Spleen (tissue), 11 donors: Measurements from ENCODE around the gene EDN1. TPM values are rescaled to one million over a fixed set of nuclear protein-coding genes. Genes with fewer than 3 reads are reported as not detected.
"Not testable (repeated sequence)": the region's sequence is repeated elsewhere in the genome, so short reads cannot be mapped to it uniquely, and the experiment has no call there.

Experiments
- DNase-seq: peaks from one replicate; pipeline ENCODE4 v3.0.0-alpha.2; 2020
- H3K27ac ChIP-seq, 8 donors: fragments of 200-600 bp; sonication (generic) in 7 of 8; 1 replicate in 4 of 8; 2 replicates in 4 of 8; pipeline versions ENCODE4 v1.5.0 to v1.8.0; 2016 to 2021; ENCODE audit warnings: inconsistent platforms in 4 of 8, mild to moderate bottlenecking in 4 of 8, moderate library complexity in 1 of 8
- H3K27me3 ChIP-seq, 7 donors: fragments of 200-600 bp; sonication (generic) in 6 of 7; replicated peaks in 1 of 7; 1 replicate in 4 of 7; 2 replicates in 3 of 7; pipeline versions ENCODE4 v1.5.0 to v1.8.0; 2016 to 2021; ENCODE audit warnings: inconsistent platforms in 3 of 7, mild to moderate bottlenecking in 1 of 7
- H3K36me3 ChIP-seq, 6 donors: fragments of 200-600 bp; sonication (generic) in 5 of 6; 1 replicate in 4 of 6; 2 replicates in 2 of 6; pipeline versions ENCODE4 v1.5.0 to v1.8.0; 2016 to 2021; ENCODE audit warnings: inconsistent platforms in 2 of 6
- H3K4me1 ChIP-seq, 6 donors: fragments of 200-600 bp; sonication (generic) in 5 of 6; 1 replicate in 3 of 6; 2 replicates in 3 of 6; pipeline versions ENCODE4 v1.5.0 to v1.8.0; 2016 to 2021; ENCODE audit warnings: inconsistent platforms in 3 of 6
- H3K4me3 ChIP-seq, 8 donors: fragments of 200-600 bp; sonication (generic) in 7 of 8; 1 replicate in 4 of 8; 2 replicates in 4 of 8; pipeline versions ENCODE4 v1.5.0 to v1.8.0; 2016 to 2021; ENCODE audit warnings: inconsistent platforms in 4 of 8, mild to moderate bottlenecking in 4 of 8, moderate library complexity in 2 of 8
- H3K9me3 ChIP-seq, 8 donors: fragments of 200-600 bp; sonication (generic) in 7 of 8; 1 replicate in 4 of 8; 2 replicates in 4 of 8; pipeline versions ENCODE4 v1.5.0 to v1.8.0; 2016 to 2021; ENCODE audit warnings: inconsistent platforms in 4 of 8
- POLR2A ChIP-seq, 3 donors: fragments of 450-650 bp; IDR thresholded peaks; one replicate each; pipeline ENCODE4 v1.5.1; 2017; ENCODE audit warnings: antibody characterized with exemption in 3 of 3, mild to moderate bottlenecking in 1 of 3
- POLR2AphosphoS5 ChIP-seq, 3 donors: sonication (generic); formaldehyde crosslinking; IDR thresholded peaks; one replicate each; pipeline ENCODE4 v1.5.1; 2017; ENCODE audit warnings: antibody characterized with exemption in 3 of 3
- WGBS, 5 donors: extraction: QIAGEN DNeasy Blood & Tissue Kit in 3 of 5; methylation state at CpG; one replicate each; pipeline versions ENCODE4 v1.1.5 to v1.1.7; 2013 to 2018; 5-methylcytosine and 5-hydroxymethylcytosine counted together
- intact Hi-C: fragments of 100-400 bp; cut with DNase I; formaldehyde crosslinking; loops from one replicate; pipeline ENCODE4 v1.15.0; 2023; ENCODE audit warnings: low total_unique reads
- polyA plus RNA-seq, 3 donors: library from polyadenylated mRNA; stranded (reverse); fragments of 200-250 nt; gene quantifications; one replicate each; pipeline ENCODE4 v1.2.1, GENCODE V29; 2013
- total RNA-seq, 7 donors: library from RNA; depleted of rRNA in 3 of 7; stranded (reverse); fragments of >200 nt in 3 of 7; fragmentation: NEBNext Ultra II Directional in 4 of 7; extraction: Animal tissue kit (Norgen Biotek cat#: 25700) in 4 of 7; gene quantifications; one replicate each; pipeline versions ENCODE4 v1.1.0 to v1.2.1, GENCODE V29; 2016 to 2021
- TF ChIP-seq, protein P1 (sequence below), 11 experiments: fragments of 200-600 bp in 7 of 11; fragments of 450-650 bp in 4 of 11; sonication (generic) in 4 of 11; IDR thresholded peaks in 8 of 11; conservative IDR thresholded peaks in 3 of 11; 1 replicate in 7 of 11; 2 replicates in 4 of 11; pipeline versions ENCODE4 v1.4.0 to v1.8.0; 2016 to 2021; ENCODE audit warnings: antibody characterized with exemption in 11 of 11, inconsistent platforms in 4 of 11, mild to moderate bottlenecking in 1 of 11
- donor health status: healthy with polysubstance abuse.
- donor health status: DM: no; HTN: no; CAD: no; lungs with moderate emphysema.
- donor health status: DM: no; HTN: no; CAD: no.
- donor health status: Bipolar disorder and iron deficiency.
- donor health status: healthy.
- donor health status: DM: no; HTN: no; CAD: no.
- donor health status: DM: yes; HTN: yes; CAD: no.

The EDN1 gene
- total and polyA plus RNA-seq, 10 donors: 5.2 to 27.1 (median 13.4) TPM

DNA sequence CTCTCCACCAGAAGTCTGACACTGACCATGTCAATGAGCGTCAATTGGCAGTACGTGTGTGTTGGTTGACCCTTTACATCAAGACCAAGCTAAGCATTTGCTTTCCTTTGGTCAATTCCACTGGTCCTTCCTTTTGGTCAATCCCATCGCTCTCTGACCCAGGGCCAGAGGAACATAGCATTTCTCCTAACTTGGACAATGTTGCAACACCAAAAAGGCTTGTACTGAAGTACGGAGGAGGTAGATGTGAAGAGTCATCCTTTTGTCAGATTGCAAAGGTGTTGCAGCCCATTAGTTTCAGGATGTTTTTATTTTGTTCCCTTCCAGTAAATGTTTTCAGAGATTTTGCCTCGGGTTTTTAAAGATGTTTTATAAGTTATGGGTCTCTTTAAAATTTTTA is 24.6 kb downstream of the EDN1 start:
- no peak overlapping the region for H3K4me3 ChIP-seq
- no peak for DNase-seq
- H3K9me3 ChIP-seq: peaks cover 0 to 23% (median 12%) of the 10 kb centered on the region in 8 donors
- 73 to 93% (median 90%) methylated on average over 5 of the region's 5 CpGs for WGBS, 5 donors
- no peaks in the 10 kb centered on the region for H3K27me3 ChIP-seq
- no peaks in the 10 kb centered on the region for H3K36me3 ChIP-seq
- H3K4me1 ChIP-seq: no peaks in the 10 kb centered on the region
- no peak for TF ChIP-seq POLR2AphosphoS5 (IDR thresholded peaks at IDR 0.05)
- no peak for TF ChIP-seq POLR2A (IDR thresholded peaks at IDR 0.05)
- TF ChIP-seq, protein P1, sequence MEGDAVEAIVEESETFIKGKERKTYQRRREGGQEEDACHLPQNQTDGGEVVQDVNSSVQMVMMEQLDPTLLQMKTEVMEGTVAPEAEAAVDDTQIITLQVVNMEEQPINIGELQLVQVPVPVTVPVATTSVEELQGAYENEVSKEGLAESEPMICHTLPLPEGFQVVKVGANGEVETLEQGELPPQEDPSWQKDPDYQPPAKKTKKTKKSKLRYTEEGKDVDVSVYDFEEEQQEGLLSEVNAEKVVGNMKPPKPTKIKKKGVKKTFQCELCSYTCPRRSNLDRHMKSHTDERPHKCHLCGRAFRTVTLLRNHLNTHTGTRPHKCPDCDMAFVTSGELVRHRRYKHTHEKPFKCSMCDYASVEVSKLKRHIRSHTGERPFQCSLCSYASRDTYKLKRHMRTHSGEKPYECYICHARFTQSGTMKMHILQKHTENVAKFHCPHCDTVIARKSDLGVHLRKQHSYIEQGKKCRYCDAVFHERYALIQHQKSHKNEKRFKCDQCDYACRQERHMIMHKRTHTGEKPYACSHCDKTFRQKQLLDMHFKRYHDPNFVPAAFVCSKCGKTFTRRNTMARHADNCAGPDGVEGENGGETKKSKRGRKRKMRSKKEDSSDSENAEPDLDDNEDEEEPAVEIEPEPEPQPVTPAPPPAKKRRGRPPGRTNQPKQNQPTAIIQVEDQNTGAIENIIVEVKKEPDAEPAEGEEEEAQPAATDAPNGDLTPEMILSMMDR (IDR thresholded peaks at IDR 0.05 in 8 of 11, conservative IDR thresholded peaks at IDR 0.05 in 3 of 11): no peak
- no peak overlapping the region for H3K27ac ChIP-seq
- intact Hi-C loops: no loop called here

DNA sequence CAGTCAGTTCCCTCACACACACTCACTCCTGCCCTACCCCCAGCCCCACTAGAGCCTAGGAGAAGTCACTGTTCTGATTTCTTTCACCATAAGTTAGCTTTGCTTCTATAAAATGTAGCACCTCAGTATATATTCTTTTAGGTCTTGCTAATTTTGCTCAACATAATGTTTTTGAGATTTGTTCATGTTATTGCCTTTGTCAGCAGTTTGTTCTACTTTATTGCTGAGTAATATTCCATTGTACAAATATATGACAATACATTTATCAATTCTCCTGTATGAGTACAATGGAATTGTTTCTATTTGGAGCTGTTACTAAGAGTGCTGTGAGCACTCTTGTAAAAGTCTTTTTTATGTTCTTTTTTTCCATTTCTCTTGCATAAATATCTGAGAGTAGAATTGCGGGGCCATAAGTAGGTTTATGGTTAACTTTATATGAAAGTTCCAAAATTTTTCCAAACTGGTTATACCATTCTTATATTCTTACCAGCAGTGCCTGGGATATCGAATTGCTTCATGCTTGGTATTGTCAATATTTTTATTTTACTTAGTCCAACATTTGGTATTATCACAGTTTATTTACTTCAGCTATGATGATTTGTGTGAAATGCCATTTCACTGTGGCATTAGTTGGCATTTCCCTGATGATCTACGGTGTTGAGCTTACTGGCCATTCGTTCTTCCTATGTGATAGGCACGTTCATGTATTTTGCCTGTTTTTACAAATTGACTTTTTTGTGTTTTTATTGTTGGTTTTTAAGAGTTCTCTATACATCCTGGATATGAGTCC is 25.3 kb downstream of the EDN1 start:
- peaks cover 0 to 23% (median 12%) of the 10 kb centered on the region in 8 donors for H3K9me3 ChIP-seq
- no peak for DNase-seq
- no peaks in the 10 kb centered on the region for H3K36me3 ChIP-seq
- H3K4me3 ChIP-seq: no peak overlapping the region
- 89 to 97% (median 93%) methylated on average over 5 of the region's 5 CpGs for WGBS, 5 donors
- H3K27me3 ChIP-seq: no peaks in the 10 kb centered on the region
- intact Hi-C loops: no loop called here
- TF ChIP-seq POLR2AphosphoS5 (IDR thresholded peaks at IDR 0.05): no peak
- TF ChIP-seq, protein P1 (IDR thresholded peaks at IDR 0.05 in 8 of 11, conservative IDR thresholded peaks at IDR 0.05 in 3 of 11): no peak
- no peak for TF ChIP-seq POLR2A (IDR thresholded peaks at IDR 0.05)
- no peak overlapping the region for H3K27ac ChIP-seq
- H3K4me1 ChIP-seq: no peaks in the 10 kb centered on the region

GRCh38 chr6:12318749-12319148 is 28.6 kb downstream of the EDN1 start:
- H3K36me3 ChIP-seq: no peaks in the 10 kb centered on the region
- peaks cover 0 to 23% (median 12%) of the 10 kb centered on the region in 8 donors for H3K9me3 ChIP-seq
- intact Hi-C loops: no loop called here
- H3K4me1 ChIP-seq: no peaks in the 10 kb centered on the region
- no peak overlapping the region for H3K27ac ChIP-seq
- H3K4me3 ChIP-seq: no peak overlapping the region
- H3K27me3 ChIP-seq: no peaks in the 10 kb centered on the region
- TF ChIP-seq, protein P1 (IDR thresholded peaks at IDR 0.05 in 8 of 11, conservative IDR thresholded peaks at IDR 0.05 in 3 of 11): no peak
- TF ChIP-seq POLR2AphosphoS5 (IDR thresholded peaks at IDR 0.05) (no peak), POLR2A (IDR thresholded peaks at IDR 0.05) (no peak)
- 39 to 76% (median 71%) methylated on average over 2 of the region's 2 CpGs for WGBS, 5 donors
- no peak for DNase-seq

GRCh38 chr6:12320074-12320473 is 29.9 kb downstream of the EDN1 start:
- H3K4me3 ChIP-seq, H3K27ac ChIP-seq, H3K4me1 ChIP-seq, DNase-seq, H3K36me3 ChIP-seq, intact Hi-C loops, H3K27me3 ChIP-seq: not testable (repeated sequence)
- H3K9me3 ChIP-seq: peaks cover 0 to 23% (median 12%) of the 10 kb centered on the region in 8 donors
- 78 to 90% (median 87%) methylated on average over 5 of the region's 5 CpGs for WGBS, 5 donors
